SU-DHL-6 (cell line): ENCODE results near the gene NPR3.

Experiments used
- EZH2phosphoT487 ChIP-seq: fragments of 200-600 bp; sonication (generic), shearing (Covaris generic); conservative IDR thresholded peaks from 2 replicates; pipeline ENCODE4 v1.6.1; 2018; ENCODE audit warnings: mild to moderate bottlenecking, antibody characterized with exemption, low read length, moderate library complexity, mixed read lengths
- TF ChIP-seq, protein P1 (sequence below): fragments of 200-600 bp; sonication (generic); IDR thresholded peaks from one replicate; pipeline ENCODE4 v1.5.1; 2017; ENCODE audit warnings: antibody characterized with exemption, mild to moderate bottlenecking, low read length, moderate library complexity; ENCODE audit not compliant: insufficient read depth, poor library complexity, severe bottlenecking

DNA sequence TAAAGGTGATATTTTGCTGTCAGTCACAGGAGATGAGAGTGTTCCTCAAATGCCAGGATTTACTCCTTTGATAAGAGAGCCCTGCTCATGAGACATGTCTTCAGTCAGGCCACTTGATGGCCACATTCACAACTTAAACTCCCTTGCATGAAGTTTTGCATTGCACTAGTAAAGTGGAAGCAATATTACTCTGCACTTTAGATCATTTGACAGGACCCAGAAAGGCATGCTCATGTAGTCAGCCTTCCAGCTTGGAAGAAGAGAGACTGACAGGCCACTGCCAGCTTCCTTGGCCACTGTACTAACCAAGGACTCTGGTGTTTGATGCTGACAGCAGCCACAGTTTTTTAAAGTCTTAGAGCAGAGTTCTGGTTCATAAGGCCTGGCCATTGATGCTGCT lies 42.6 kb downstream of the NPR3 start:
- TF ChIP-seq, protein P1, sequence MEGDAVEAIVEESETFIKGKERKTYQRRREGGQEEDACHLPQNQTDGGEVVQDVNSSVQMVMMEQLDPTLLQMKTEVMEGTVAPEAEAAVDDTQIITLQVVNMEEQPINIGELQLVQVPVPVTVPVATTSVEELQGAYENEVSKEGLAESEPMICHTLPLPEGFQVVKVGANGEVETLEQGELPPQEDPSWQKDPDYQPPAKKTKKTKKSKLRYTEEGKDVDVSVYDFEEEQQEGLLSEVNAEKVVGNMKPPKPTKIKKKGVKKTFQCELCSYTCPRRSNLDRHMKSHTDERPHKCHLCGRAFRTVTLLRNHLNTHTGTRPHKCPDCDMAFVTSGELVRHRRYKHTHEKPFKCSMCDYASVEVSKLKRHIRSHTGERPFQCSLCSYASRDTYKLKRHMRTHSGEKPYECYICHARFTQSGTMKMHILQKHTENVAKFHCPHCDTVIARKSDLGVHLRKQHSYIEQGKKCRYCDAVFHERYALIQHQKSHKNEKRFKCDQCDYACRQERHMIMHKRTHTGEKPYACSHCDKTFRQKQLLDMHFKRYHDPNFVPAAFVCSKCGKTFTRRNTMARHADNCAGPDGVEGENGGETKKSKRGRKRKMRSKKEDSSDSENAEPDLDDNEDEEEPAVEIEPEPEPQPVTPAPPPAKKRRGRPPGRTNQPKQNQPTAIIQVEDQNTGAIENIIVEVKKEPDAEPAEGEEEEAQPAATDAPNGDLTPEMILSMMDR, result no peak
- TF ChIP-seq EZH2phosphoT487, result no peak
